Measurements from ENCODE around the gene OSBP2. TPM values are rescaled to one million over a fixed set of nuclear protein-coding genes. Genes with fewer than 3 reads are reported as not detected.

Gene OSBP2
- total RNA-seq, 1 donor from 2014 or later = 0.53 TPM

- Histone ChIP-seq H3K36me3 (peaks cover 0 to 9% of the 10 kb centered on the region in 2 donors), H3K27me3 (no peaks in the 10 kb centered on the region), H3K4me1 (no peaks in the 10 kb centered on the region), H3K27ac (no peak overlapping the region), H3K9me3 (no peaks in the 10 kb centered on the region), H3K4me3 (no peak overlapping the region)
- intact Hi-C loops (cut with DNase I) = no loop called here
- no peak for DNase-seq (ENCODE audit: low spot score in 2 of 2)
- TF ChIP-seq, protein P1, sequence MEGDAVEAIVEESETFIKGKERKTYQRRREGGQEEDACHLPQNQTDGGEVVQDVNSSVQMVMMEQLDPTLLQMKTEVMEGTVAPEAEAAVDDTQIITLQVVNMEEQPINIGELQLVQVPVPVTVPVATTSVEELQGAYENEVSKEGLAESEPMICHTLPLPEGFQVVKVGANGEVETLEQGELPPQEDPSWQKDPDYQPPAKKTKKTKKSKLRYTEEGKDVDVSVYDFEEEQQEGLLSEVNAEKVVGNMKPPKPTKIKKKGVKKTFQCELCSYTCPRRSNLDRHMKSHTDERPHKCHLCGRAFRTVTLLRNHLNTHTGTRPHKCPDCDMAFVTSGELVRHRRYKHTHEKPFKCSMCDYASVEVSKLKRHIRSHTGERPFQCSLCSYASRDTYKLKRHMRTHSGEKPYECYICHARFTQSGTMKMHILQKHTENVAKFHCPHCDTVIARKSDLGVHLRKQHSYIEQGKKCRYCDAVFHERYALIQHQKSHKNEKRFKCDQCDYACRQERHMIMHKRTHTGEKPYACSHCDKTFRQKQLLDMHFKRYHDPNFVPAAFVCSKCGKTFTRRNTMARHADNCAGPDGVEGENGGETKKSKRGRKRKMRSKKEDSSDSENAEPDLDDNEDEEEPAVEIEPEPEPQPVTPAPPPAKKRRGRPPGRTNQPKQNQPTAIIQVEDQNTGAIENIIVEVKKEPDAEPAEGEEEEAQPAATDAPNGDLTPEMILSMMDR (IDR thresholded peaks at IDR 0.05) = no peak
These were observed 44.1 kb upstream of the OSBP2 start for GRCh38 chr22:30650508-30651116.

- peaks cover 0 to 3% of the 10 kb centered on the region in 2 donors for H3K36me3 ChIP-seq
- DNase-seq (ENCODE audit: low spot score in 2 of 2) = no peak
- H3K27ac ChIP-seq = no peak overlapping the region
- intact Hi-C loops (cut with DNase I) = no loop called here
- no peaks in the 10 kb centered on the region for H3K9me3 ChIP-seq
- no peaks in the 10 kb centered on the region for H3K4me1 ChIP-seq
- H3K27me3 ChIP-seq = no peaks in the 10 kb centered on the region
- TF ChIP-seq, protein P1 (IDR thresholded peaks at IDR 0.05) = no peak
- no peak overlapping the region for H3K4me3 ChIP-seq
These were observed 41.8 kb upstream of the OSBP2 start for GRCh38 chr22:30652852-30653251.

DNA sequence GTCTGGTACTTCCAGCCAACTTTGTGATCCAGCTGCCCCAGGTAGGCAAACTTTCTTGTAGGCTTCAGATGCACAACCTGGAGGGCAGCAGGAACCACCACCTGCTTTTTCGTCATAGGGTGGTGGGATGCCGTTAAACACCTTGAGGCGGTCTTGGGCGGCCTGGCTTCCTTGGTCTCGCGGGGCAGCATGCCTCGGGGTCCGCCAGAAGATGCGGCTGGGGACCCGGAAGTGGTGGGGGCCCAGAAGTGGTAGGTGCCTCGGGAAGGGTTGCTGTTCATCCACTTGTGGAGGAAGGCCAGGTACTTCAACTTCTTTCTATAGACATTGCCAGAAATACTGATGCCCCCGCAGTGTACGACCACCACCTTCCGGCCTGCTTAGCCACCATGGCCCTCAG, 40.3 kb upstream of the OSBP2 start:
- DNase-seq (ENCODE audit: low spot score in 2 of 2) = no peak
- Histone ChIP-seq H3K27me3 (no peaks in the 10 kb centered on the region), H3K27ac (no peak overlapping the region), H3K4me3 (no peak overlapping the region), H3K9me3 (no peaks in the 10 kb centered on the region), H3K4me1 (no peaks in the 10 kb centered on the region), H3K36me3 (peaks cover 3% of the 10 kb centered on the region in 2 donors)
- TF ChIP-seq, protein P1 (IDR thresholded peaks at IDR 0.05) = no peak
- intact Hi-C loops (cut with DNase I) = no loop called here

GRCh38 chr22:30655532-30655931, 39.1 kb upstream of the OSBP2 start:
- intact Hi-C loops (cut with DNase I) = no loop called here
- no peak overlapping the region for H3K27ac ChIP-seq
- no peaks in the 10 kb centered on the region for H3K4me1 ChIP-seq
- no peaks in the 10 kb centered on the region for H3K27me3 ChIP-seq
- H3K36me3 ChIP-seq = peaks cover 3 to 6% of the 10 kb centered on the region in 2 donors
- TF ChIP-seq, protein P1 (IDR thresholded peaks at IDR 0.05) = no peak
- H3K4me3 ChIP-seq = no peak overlapping the region
- no peaks in the 10 kb centered on the region for H3K9me3 ChIP-seq
- DNase-seq (ENCODE audit: low spot score in 2 of 2) = no peak

GRCh38 chr22:30662040-30662439, 32.6 kb upstream of the OSBP2 start:
- H3K27me3 ChIP-seq = no peaks in the 10 kb centered on the region
- TF ChIP-seq, protein P1 (IDR thresholded peaks at IDR 0.05) = no peak
- no peaks in the 10 kb centered on the region for H3K9me3 ChIP-seq
- intact Hi-C loops (cut with DNase I) = no loop called here
- H3K36me3 ChIP-seq = peaks cover 18 to 19% of the 10 kb centered on the region in 2 donors
- no peak overlapping the region for H3K4me3 ChIP-seq
- no peaks in the 10 kb centered on the region for H3K4me1 ChIP-seq
- no peak overlapping the region for H3K27ac ChIP-seq
- no peak for DNase-seq (ENCODE audit: low spot score in 2 of 2)
